HG03060 (cell line): ENCODE data around the gene TRIM28.
"Not testable (repeated sequence)": the region's sequence is repeated elsewhere in the genome, so short reads cannot be mapped to it uniquely, and the experiment has no call there.

Experiments
- ATAC-seq: cut with Tn5 transposase; IDR thresholded peaks from one replicate; pipeline ENCODE4 v1.9.1; 2021; ENCODE audit warnings: low read depth, moderate number of reproducible peaks; ENCODE audit not compliant: unreplicated experiment

TRIM28 gene

DNA sequence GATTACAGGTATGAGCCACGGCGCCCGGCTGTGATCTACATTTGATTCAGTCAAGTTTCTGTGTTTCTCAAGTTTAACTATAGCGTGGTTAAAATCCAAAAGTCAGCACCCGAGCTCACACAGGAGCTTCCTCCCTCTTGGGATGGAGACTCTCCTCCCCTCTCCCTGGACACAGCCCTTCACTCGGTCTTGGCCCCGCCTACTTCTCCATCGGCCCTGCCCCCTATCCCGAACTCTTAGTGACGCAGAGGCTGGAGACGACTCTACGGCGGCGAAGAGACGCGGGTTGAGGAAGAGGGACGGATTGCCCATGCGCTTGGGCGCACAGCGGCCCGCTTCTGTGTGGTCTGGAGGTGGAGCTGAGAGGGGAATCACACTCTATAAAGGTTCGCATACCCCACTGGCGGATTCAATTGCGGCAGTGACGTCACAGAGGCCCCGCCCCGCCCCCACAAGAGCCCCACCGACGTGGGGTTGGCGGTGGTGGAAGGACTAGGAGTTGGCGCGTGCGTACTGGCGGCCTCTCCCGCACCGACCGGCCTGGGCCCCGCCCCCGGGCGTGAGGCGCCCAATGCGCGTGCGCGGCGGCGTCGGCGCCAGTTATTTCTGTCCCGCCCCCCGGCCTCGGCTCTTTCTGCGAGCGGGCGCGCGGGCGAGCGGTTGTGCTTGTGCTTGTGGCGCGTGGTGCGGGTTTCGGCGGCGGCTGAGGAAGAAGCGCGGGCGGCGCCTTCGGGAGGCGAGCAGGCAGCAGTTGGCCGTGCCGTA lies at the start of gene TRIM28:
TSS of gene TRIM28 (plus strand) at position 239 of the 765 bp plus-strand sequence. CDS start 694 bp downstream, outside the sequence.
- ATAC-seq, result peak; percentile 81

DNA sequence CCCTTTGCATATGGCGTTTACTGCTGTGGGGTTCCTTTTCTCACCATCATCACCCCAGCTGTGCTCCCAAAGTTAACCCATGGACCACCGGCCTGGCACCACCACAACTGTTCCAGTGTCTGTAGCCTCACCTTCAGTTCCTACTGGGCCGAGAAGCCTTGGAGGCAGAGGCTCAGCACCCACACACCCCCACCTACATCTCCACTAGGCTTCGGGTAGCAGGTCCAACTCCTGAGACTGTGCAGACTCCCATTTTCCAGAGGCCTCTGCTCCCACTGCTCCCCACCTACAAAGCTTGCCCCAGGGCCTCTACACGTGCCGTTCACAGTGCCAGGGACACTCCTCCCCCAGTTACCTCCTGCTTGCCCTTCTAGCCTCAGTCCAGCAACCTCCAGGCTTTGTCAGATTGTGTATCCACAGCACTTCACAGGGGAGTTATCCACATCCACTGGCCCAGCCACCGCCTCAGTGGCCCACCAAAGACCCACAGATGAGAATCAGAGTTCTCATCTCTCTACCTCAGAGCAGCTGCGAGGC lies 46.2 kb upstream of the TRIM28 start:
- no peak for ATAC-seq

- no peak for ATAC-seq
Measured at GRCh38 chr19:58498316-58499020, 45.4 kb upstream of the TRIM28 start.

DNA sequence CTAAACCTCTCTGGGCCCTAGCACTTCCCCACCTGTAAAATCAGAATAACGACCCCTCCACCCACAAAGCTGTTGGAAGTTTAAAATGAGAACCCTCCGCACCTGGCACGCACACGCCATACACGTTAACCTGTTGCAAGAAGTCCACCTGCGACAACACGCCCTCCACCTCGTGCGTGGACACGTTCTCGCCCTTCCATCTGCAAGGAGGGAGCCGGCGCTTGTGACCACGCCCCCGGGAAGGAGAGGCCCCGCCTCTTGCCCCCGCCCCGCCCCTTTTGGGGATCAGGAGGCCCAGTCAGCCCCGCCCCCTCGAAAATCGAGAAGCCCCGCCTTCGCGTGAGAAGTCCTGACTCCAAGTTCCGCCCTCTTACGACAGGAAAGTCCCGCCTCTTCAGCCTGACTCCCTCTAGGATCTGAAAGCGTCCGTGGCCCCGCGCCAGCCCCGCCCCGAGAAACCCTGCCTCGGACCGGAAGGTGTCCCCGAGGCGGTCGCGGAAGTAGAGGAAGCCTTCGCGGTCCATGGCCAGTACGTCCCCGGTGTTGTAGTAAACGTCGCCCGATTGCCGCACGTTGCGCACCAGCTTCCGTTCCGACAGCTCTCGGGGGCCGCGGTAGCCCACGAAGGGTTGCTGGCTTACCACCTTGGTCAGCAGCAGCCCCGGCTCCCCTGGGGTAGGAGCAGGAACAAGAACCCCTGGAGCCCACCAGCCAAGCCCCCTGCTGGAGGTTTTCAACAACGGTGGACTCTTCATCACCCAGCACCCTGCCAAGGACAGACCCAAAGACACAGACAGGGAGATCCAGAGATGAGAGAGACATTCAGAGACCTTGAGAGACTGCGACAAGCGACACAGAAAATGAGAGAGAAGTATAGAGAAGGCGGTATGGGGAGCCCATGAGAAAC lies 44.6 kb upstream of the TRIM28 start:
- ATAC-seq, result peak; percentile 78

DNA sequence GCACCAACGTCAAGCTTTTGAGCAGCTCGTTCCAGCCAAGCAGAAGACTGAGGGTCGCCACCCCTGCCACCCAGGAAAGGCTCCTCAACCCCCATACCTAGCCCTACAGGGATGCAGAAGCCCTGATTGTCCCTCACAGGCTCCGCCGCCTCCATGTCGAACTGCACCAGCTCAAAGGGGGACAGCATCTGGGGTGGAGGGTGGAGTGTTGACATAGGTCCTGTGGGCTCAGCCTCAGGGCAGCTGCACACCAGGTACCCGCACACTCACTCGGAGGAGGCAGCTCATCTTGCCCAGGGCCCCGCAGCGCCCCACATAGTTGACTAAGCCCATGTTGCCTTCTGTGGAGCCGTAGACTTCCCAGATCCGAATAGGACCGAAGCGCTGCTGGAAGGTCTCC lies 43.6 kb upstream of the TRIM28 start:
- no peak for ATAC-seq

- ATAC-seq, result not testable (repeated sequence)
Measured at GRCh38 chr19:58507602-58508223, 36.2 kb upstream of the TRIM28 start.

- ATAC-seq, result no peak
Measured at GRCh38 chr19:58509731-58510083, 34.2 kb upstream of the TRIM28 start.

- no peak for ATAC-seq
Measured at GRCh38 chr19:58510084-58510862, 33.6 kb upstream of the TRIM28 start.

DNA sequence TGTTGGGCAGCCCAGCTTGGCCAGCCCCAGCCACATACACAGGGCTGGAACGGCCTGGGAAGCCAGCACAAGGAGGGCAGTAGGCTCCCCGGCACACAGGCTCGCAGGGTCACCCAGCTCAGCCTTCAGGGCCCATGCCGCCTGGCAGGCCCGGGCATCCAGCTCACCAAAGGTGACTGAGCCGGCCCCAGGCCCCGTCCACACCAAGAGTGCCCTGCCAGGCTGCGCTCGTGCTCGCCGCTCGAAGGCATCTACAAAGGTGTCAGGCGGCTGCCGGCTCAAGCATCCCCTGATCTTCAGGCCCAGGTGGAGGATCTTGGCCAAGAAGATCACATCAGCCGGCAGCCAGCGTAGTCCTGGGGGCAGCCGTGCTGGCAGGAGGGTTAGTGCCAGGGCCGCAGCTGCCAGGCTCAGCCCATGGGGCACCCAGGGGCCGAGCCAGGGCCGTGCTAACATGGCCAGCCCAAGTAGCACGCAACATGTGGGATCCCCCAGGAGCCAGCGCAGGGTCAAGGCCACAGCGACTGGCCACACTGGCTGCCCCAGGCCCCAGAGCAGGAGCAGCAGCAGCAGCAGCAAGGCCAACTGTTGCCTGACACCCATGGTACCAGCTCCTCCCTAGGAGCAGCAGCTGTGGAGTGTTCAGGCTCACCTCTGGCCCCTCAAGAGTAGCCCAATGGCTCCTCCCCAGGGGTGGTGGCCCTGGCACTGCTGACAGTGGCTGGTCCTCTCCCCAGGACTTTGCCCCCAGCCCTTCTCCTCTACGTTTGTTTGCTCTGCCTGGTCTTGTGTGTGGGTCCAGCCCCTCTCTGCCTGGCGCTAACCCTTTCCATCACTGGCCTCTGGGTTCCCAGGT lies 32.3 kb upstream of the TRIM28 start, which contains the start of gene SLC27A5:
TSS of gene SLC27A5 (minus strand) at position 640 of the 856 bp plus-strand sequence. CDS start at position 603, 37 bp downstream.
- ATAC-seq, result no peak

- no peak for ATAC-seq
Measured at GRCh38 chr19:58513213-58513693, 30.6 kb upstream of the TRIM28 start.

GRCh38 chr19:58513694-58514563 lies 29.9 kb upstream of the TRIM28 start:
- no peak for ATAC-seq

DNA sequence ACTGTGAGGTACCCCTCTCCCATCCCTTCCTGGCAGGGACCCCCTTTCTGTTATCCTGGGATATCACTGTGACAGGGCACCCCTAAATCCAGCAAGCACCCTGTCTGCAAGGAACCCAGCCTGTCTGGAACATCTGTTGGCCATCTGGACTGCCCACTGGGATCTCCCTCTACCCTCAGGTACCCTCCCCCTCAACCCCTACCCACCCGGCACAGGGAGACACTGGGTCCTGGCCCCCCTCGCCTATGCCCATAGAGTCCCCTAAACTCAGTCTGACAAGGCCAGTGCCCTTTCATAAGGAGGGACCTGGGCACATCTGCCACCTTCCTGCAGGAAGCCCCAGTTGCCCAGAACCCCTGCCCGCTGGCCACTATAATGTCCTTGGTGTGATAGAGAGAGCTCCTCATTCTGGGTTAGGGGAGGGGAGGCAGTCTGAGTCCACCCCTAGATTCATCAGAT lies 29.3 kb upstream of the TRIM28 start:
- no peak for ATAC-seq

GRCh38 chr19:58515259-58515658 lies 28.6 kb upstream of the TRIM28 start:
- ATAC-seq, result no peak

DNA sequence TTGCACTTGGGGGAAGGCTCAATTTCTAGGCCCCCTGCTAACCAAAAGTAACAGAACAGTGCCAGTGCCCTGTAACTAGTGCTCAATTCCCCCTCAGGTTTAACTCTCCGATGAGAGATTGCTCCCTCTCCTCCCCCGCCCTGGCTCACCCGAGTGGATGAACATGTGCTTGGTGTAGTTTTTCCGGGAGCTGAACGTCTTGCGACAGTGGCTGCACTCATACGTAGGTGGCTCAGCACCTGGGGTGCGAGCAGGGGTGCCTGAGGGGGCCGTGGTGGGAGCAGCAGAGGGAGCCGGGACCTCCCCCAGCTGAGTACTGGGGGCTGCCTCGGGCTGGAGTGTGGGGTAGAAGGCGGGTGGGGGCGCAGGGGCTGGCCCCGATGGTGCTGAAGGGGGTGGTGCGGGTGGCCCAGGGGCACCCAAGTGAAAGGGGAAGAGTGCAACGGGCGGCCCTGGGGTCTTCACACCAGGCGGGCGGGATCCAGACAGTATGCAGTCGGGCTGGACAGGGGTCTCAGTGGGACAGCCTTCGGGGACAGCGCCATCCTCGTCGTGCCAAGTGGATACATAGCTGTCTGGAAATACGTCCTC lies 27.5 kb upstream of the TRIM28 start:
- ATAC-seq, result no peak

GRCh38 chr19:58516964-58517833 lies 26.7 kb upstream of the TRIM28 start:
- no peak for ATAC-seq
